Activated naive CD8-positive, alpha-beta T cell treated with anti-CD3 and anti-CD28 coated beads, Interleukin-2, amount 10 ng/mL, durations not matched to agents 7 days and 5 days (primary cell): ENCODE results near the gene CYP39A1. TPM values are rescaled to one million over a fixed set of nuclear protein-coding genes. Genes with fewer than 3 reads are reported as not detected.
A peak's percentile ranks its signal among the peaks of the same experiment; 100 is the strongest.

Experiments
- ATAC-seq: fragments of 150-1000 bp; cut with Tn5 transposase; one replicate; pipeline ENCODE4 v1.10.0; 2021; ENCODE audit warnings: low read depth, moderate library complexity
- POLR2A ChIA-PET: fragments of 350-600 bp; sonication (Branson Sonifier 250); formaldehyde crosslinking; loops from one replicate; lab custom pipeline; 2021; ENCODE audit warnings: antibody characterized with exemption; lab: Charles Lee
- DNase-seq: peaks from one replicate; pipeline ENCODE4 v3.0.0; 2021
- H3K27ac Mint-ChIP-seq: one replicate; pipeline ENCODE4 v1.8.0; 2022; ENCODE audit warnings: mild to moderate bottlenecking, mixed read lengths
- H3K27me3 Mint-ChIP-seq: one replicate; pipeline ENCODE4 v1.8.0; 2022; ENCODE audit warnings: mild to moderate bottlenecking, moderate library complexity, mixed read lengths
- H3K36me3 Mint-ChIP-seq: one replicate; pipeline ENCODE4 v1.8.0; 2021; ENCODE audit warnings: mild to moderate bottlenecking, mixed read lengths
- H3K4me1 Mint-ChIP-seq: one replicate; pipeline ENCODE4 v1.8.0; 2021; ENCODE audit warnings: mixed read lengths
- H3K4me3 Mint-ChIP-seq: one replicate; pipeline ENCODE4 v1.8.0; 2022; ENCODE audit warnings: mild to moderate bottlenecking, moderate library complexity, mixed read lengths
- H3K9me3 Mint-ChIP-seq: one replicate; pipeline ENCODE4 v1.8.0; 2021; ENCODE audit warnings: mixed read lengths
- total RNA-seq, 2 experiments: library from RNA; stranded (reverse); gene quantifications; one replicate each; pipeline ENCODE4 v1.2.3, GENCODE V29; 2021

Gene CYP39A1, protein sequence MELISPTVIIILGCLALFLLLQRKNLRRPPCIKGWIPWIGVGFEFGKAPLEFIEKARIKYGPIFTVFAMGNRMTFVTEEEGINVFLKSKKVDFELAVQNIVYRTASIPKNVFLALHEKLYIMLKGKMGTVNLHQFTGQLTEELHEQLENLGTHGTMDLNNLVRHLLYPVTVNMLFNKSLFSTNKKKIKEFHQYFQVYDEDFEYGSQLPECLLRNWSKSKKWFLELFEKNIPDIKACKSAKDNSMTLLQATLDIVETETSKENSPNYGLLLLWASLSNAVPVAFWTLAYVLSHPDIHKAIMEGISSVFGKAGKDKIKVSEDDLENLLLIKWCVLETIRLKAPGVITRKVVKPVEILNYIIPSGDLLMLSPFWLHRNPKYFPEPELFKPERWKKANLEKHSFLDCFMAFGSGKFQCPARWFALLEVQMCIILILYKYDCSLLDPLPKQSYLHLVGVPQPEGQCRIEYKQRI
- total RNA-seq = not detected

DNA sequence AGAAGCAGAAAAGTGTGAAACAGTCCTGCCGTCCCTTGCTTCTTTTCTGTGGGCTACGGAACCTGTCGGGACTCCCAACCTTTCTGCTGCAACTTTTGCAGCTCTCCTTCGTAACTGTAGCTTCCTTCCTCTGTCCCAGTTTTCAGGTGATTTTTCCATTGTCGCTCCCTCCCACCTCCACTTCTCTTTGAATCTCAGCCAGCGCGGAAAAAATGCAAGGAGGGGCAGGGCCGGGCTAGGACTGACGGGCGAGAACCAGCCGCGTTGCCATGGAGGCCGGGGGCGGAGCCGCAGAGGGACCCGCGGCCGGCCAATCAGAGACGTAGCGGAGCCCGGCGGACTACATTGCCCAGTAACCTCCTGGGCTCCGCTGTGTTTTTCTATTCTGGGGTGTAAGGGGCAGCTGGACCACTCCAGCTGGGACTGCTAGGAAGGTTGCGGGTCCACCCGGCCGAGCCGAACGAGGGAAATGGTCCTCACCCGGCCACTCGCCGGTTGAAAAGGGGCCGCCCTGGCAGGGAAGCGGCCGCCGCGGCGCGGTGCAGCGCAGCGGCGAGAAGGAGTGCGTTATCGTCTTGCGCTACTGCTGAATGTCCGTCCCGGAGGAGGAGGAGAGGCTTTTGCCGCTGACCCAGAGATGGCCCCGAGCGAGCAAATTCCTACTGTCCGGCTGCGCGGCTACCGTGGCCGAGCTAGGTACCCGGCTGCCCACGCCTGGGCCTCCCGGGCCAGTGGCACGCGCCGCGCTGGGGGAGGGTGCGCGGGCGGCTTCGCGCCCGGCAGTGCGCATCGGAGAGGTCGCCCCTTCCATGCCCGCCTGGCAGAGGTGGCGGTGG, at the start of gene CYP39A1, which contains the start of gene SLC25A27:
CYP39A1 (minus strand) TSS at position 216 of the 836 bp plus-strand sequence. CDS start 236 bp downstream, outside the sequence.
SLC25A27 (plus strand) TSS at position 373 of the 836 bp plus-strand sequence; CDS start at position 591, 218 bp downstream.
- H3K36me3 Mint-ChIP-seq = no peaks in the 10 kb centered on the region
- ATAC-seq (peak; percentile 99), DNase-seq (peak; percentile 86)
- peak within 1 kb of the TSS; percentile 90 for H3K4me3 Mint-ChIP-seq
- peaks cover 48% of the 10 kb centered on the region for H3K27me3 Mint-ChIP-seq
- peaks cover 14% of the 10 kb centered on the region for H3K4me1 Mint-ChIP-seq
- no peaks in the 10 kb centered on the region for H3K9me3 Mint-ChIP-seq
- H3K27ac Mint-ChIP-seq = no peak within 1 kb of the TSS
- POLR2A ChIA-PET = no interaction called here

DNA sequence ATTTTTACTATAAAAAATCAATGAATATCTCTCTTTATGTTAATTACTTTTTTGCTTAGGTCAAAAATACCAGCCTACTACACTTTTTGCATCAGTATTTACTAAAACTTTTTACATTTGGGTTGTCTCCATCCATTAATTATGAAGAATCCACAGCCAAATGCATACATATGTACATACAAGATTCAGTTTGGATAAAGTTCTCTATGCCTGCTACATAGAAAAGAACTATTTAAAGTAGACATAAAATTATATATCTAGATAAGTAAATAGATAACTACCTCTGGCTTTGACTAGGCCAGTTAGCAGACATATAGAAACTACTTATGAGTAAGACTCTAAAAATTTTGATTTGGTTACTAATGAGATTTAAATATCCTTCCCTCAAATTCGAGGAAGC, 47.4 kb upstream of the CYP39A1 start:
- no peaks in the 10 kb centered on the region for H3K4me1 Mint-ChIP-seq
- ATAC-seq (no peak), DNase-seq (no peak)
- H3K27me3 Mint-ChIP-seq = peaks cover 30% of the 10 kb centered on the region
- H3K27ac Mint-ChIP-seq = no peak overlapping the region
- H3K36me3 Mint-ChIP-seq = no peaks in the 10 kb centered on the region
- no peaks in the 10 kb centered on the region for H3K9me3 Mint-ChIP-seq
- POLR2A ChIA-PET = no interaction called here
- H3K4me3 Mint-ChIP-seq = no peak overlapping the region

DNA sequence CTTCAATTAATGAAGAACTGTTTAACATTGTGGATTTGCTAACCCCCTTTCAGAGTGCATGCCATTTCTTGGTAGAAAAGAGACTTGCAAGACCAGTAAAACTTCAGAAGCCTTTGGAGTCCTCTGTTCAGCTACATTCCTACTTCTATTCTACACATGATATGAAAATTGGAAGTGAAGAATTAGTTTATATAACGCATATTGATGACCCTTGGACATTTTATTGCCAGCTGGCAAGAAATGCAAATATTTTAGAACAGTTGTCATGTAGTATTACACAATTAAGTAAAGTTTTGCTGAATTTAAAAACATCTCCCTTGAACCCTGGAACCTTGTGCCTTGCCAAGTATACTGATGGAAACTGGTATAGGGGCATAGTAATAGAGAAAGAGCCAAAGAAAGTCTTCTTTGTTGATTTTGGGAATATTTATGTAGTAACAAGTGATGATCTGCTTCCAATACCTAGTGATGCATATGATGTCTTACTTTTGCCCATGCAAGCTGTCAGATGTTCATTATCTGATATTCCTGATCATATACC, 38.4 kb upstream of the CYP39A1 start:
- Mint-ChIP-seq H3K9me3 (peaks cover 2% of the 10 kb centered on the region), H3K4me3 (no peak overlapping the region), H3K27ac (no peak overlapping the region), H3K36me3 (no peaks in the 10 kb centered on the region), H3K27me3 (peaks cover 16% of the 10 kb centered on the region), H3K4me1 (no peaks in the 10 kb centered on the region)
- POLR2A ChIA-PET = no interaction called here
- ATAC-seq (no peak), DNase-seq (no peak)

DNA sequence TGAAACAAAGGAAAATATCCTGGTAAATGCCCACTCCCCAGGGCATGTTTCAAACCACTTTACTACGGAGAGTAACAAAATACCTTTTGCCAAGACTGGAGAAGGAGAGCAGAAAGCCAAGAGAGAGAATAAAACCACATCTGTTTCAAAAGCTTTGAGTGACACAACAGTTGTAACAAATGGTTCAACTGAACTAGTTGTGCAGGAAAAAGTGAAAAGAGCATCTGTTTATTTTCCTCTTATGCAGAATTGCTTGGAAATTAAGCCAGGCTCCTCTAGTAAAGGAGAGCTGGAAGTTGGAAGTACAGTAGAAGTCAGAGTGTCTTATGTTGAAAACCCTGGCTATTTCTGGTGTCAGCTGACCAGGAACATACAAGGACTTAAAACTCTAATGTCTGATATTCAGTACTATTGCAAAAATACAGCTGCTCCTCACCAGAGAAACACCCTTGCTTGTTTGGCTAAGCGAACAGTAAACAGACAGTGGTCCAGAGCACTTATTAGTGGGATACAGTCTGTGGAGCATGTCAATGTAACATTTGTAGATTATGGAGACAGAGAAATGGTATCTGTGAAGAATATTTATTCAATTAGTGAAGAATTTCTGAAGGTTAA, 37.6 kb upstream of the CYP39A1 start:
- H3K27me3 Mint-ChIP-seq = peaks cover 16% of the 10 kb centered on the region

DNA sequence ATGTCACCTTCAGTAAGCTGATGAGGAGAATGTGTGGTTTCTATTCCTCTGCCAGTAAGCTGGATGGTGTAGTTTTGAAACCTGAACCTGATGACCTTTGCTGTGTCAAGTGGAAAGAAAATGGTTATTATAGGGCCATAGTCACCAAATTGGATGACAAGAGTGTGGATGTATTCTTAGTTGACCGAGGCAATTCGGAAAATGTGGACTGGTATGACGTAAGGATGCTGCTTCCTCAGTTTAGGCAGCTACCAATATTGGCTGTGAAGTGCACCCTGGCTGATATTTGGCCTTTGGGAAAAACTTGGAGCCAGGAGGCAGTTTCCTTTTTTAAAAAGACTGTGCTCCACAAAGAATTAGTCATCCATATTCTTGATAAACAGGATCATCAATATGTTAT, 37.0 kb upstream of the CYP39A1 start:
- ATAC-seq = no peak
- POLR2A ChIA-PET = no interaction called here
- peaks cover 2% of the 10 kb centered on the region for H3K9me3 Mint-ChIP-seq
- no peak for DNase-seq
- H3K4me3 Mint-ChIP-seq = no peak overlapping the region
- H3K27me3 Mint-ChIP-seq = peaks cover 19% of the 10 kb centered on the region
- H3K27ac Mint-ChIP-seq = no peak overlapping the region
- H3K36me3 Mint-ChIP-seq = no peaks in the 10 kb centered on the region
- H3K4me1 Mint-ChIP-seq = no peaks in the 10 kb centered on the region

More for the DNA sequence above, 37.6 kb upstream of the CYP39A1 start:
- POLR2A ChIA-PET = no interaction called here
- no peaks in the 10 kb centered on the region for H3K36me3 Mint-ChIP-seq
- peaks cover 2% of the 10 kb centered on the region for H3K9me3 Mint-ChIP-seq
- ATAC-seq (no peak), DNase-seq (no peak)
- no peak overlapping the region for H3K27ac Mint-ChIP-seq
- no peak overlapping the region for H3K4me3 Mint-ChIP-seq
- no peaks in the 10 kb centered on the region for H3K4me1 Mint-ChIP-seq

DNA sequence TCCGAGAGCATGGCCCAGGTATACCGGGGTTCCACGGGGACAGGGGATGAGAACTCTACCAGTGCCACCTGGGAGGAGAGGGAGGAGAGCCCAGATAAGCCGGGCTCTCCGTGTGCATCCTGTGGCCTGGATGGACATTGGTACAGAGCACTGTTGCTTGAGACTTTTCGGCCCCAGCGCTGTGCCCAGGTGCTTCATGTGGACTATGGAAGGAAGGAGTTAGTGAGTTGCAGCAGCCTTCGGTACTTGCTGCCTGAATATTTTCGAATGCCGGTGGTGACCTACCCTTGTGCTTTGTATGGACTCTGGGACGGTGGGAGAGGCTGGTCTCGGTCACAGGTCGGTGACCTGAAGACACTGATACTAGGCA, 36.3 kb upstream of the CYP39A1 start:
- Mint-ChIP-seq H3K27me3 (peaks cover 19% of the 10 kb centered on the region), H3K4me1 (no peaks in the 10 kb centered on the region), H3K27ac (no peak overlapping the region), H3K36me3 (no peaks in the 10 kb centered on the region), H3K4me3 (no peak overlapping the region), H3K9me3 (peaks cover 2% of the 10 kb centered on the region)
- DNase-seq = no peak
- POLR2A ChIA-PET = no interaction called here
- no peak for ATAC-seq

DNA sequence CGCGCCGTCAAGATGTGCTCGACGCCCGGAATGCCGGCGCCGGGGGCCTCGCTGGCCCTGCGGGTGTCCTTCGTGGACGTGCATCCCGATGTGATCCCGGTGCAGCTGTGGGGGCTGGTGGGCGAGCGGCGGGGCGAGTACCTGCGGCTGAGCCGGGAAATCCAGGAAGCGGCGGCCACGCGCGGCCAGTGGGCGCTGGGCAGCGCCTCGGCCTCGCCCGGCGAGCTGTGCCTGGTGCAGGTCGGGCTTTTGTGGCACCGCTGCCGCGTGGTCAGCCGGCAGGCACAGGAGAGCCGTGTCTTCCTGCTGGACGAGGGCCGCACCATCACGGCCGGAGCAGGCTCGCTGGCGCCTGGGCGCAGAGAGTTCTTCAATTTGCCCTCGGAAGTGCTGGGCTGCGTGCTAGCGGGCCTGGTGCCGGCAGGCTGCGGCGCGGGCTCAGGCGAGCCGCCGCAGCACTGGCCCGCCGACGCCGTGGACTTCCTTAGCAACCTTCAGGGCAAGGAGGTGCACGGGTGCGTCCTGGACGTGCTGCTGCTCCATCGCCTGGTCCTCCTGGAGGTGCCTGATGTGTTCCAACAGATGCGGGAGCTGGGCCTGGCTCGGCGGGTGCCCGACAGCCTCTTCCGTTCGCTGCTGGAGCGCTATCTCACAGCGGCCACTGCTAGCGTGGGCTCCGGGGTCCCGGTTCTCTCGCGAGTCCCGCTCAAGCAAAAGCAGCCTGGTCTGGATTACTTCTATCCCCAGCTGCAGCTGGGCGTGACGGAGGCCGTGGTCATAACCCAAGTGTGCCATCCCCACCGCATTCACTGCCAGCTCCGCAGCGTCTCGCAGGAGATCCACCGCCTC, 35.7 kb upstream of the CYP39A1 start:
- peaks cover 2% of the 10 kb centered on the region for H3K9me3 Mint-ChIP-seq
- no peaks in the 10 kb centered on the region for H3K4me1 Mint-ChIP-seq
- H3K27me3 Mint-ChIP-seq = peaks cover 14% of the 10 kb centered on the region
- POLR2A ChIA-PET = no interaction called here
- ATAC-seq = no peak
- H3K4me3 Mint-ChIP-seq = no peak overlapping the region
- DNase-seq = no peak
- no peaks in the 10 kb centered on the region for H3K36me3 Mint-ChIP-seq
- no peak overlapping the region for H3K27ac Mint-ChIP-seq

DNA sequence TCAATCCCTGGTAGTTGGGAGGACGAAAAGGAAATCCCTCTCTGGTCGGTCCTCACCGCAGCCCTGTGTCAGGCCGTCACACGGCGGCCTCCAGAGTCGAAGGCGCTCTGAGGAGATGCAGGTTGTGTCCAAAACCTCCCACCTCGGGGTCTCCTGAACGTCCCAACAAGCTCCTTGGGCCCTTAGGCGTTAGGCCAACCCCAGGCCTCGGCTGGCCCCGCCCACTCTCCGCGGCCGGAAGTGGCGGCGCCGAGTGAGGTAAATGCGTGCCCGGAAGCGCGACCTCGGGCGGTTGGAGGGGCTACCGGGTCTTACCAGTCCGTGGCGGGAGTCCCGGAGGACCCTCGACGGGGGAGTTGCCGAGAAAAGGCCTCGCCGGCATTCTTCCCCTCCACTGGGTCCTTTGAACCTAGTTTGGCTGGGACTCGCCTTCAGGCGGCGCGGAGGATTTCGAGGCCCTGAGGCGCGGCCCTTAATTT, 35.0 kb upstream of the CYP39A1 start, which contains the start of gene TDRD6:
TDRD6 (plus strand) TSS at position 267 of the 479 bp plus-strand sequence. CDS start 244 bp downstream, outside the sequence.
- peaks cover 11% of the 10 kb centered on the region for H3K27me3 Mint-ChIP-seq
- no peak within 1 kb of the TSS for H3K27ac Mint-ChIP-seq
- H3K4me1 Mint-ChIP-seq = no peaks in the 10 kb centered on the region
- peaks cover 2% of the 10 kb centered on the region for H3K9me3 Mint-ChIP-seq
- ATAC-seq = no peak
- no peaks in the 10 kb centered on the region for H3K36me3 Mint-ChIP-seq
- POLR2A ChIA-PET = no interaction called here
- DNase-seq = no peak
- no peak within 1 kb of the TSS for H3K4me3 Mint-ChIP-seq

DNA sequence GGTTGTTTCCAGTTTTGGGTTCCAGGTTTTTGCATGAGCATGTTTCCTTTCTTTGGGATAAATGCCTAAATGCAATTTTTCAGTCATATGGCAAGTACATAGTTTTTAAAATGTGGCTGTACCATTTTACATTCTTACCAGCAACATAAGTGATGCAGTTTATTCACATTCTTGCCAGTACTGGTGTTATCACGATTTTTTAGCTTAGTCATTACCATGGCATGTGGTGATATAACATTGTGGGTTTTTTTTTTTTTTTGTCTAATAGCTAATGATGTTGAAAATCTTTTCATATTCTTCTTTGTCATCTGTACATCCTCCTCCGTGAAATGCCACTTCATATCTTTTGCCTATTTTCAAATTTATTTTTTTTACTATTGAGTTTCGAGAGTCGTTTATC, 32.2 kb upstream of the CYP39A1 start:
- Mint-ChIP-seq H3K4me1 (no peaks in the 10 kb centered on the region), H3K27me3 (peaks cover 7% of the 10 kb centered on the region), H3K9me3 (peaks cover 2% of the 10 kb centered on the region), H3K4me3 (no peak overlapping the region), H3K27ac (no peak overlapping the region), H3K36me3 (no peaks in the 10 kb centered on the region)
- DNase-seq (no peak), ATAC-seq (no peak)
- POLR2A ChIA-PET = no interaction called here

DNA sequence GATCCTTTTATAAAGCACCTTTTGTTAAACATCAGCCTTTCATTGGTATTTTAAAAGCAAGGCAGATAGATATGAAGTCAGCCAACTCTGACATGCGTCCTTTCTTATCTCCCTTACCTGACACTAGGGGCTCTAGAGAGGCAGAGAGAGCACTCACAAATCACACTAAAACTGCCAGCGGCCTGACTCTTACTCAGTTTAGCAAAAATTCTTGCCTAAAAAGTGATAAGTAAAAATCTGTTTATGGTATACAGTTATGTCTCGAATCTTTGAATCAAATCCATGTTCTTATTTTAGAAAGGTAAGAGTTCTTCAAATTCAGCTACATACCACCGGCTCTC, 24.7 kb upstream of the CYP39A1 start:
- H3K27me3 Mint-ChIP-seq = peaks cover 2% of the 10 kb centered on the region
- no peak overlapping the region for H3K27ac Mint-ChIP-seq
- no peaks in the 10 kb centered on the region for H3K9me3 Mint-ChIP-seq
- H3K36me3 Mint-ChIP-seq = no peaks in the 10 kb centered on the region
- POLR2A ChIA-PET = no interaction called here
- H3K4me3 Mint-ChIP-seq = no peak overlapping the region
- H3K4me1 Mint-ChIP-seq = no peaks in the 10 kb centered on the region
- no peak for DNase-seq
- no peak for ATAC-seq

DNA sequence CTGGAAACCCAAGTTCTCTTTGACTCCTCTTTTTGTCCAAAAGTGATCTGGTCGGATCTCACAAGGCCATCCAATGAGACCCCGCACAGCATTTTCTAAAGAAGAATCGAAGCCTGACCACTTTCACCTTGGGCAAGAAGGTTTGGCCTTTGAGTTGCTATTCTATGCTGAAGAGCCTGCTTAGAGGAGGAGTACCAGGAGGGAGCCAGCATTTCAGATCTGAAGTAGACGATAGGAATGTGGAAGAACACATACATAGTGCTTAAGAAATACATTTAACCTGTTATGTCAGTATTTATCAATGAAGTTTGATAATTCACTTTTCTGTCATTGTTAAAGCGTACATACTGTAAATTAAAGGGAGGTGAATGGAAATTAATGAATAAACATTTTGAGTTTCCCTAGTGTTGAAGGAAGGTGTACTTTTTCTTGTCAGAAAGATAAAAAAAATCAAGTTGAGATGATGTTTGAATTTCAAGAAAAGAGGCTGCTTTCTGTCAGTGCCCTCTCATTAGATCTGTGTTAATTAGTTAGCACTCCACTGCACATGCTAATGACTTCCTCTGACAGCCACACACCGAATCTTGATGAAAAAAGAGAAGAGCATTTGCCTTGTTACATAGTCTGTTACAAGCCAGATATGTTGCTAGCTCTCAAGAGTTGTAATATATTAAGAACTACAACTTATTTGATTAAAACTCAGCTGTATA, 24.1 kb upstream of the CYP39A1 start:
- Mint-ChIP-seq H3K4me1 (no peaks in the 10 kb centered on the region), H3K36me3 (no peaks in the 10 kb centered on the region), H3K27ac (no peak overlapping the region), H3K4me3 (no peak overlapping the region), H3K27me3 (peaks cover 2% of the 10 kb centered on the region), H3K9me3 (no peaks in the 10 kb centered on the region)
- POLR2A ChIA-PET = no interaction called here
- ATAC-seq = no peak
- DNase-seq = no peak

DNA sequence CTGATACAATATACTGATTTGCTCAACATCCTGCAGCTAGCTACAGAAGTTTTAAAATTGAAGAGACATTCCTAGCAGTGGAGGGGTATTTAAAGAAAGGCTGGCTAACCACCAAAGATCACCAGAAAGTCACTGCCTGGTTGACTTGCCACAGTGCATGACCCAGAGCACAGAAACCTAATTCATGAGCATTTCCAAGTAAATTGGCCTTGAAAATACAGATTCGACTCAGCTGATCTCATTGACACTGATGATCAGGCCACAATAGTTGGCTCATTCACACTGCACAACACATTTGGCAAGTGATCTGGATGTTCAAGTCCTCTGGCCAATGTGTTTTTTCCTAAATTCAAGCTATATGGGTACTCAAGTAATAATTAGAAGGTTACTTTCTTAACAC, 21.8 kb upstream of the CYP39A1 start:
- ATAC-seq = no peak

More for the DNA sequence above, 21.8 kb upstream of the CYP39A1 start:
- H3K4me1 Mint-ChIP-seq = no peaks in the 10 kb centered on the region
- H3K27me3 Mint-ChIP-seq = no peaks in the 10 kb centered on the region
- DNase-seq = no peak
- H3K27ac Mint-ChIP-seq = no peak overlapping the region
- POLR2A ChIA-PET = no interaction called here
- H3K36me3 Mint-ChIP-seq = no peaks in the 10 kb centered on the region
- no peaks in the 10 kb centered on the region for H3K9me3 Mint-ChIP-seq
- H3K4me3 Mint-ChIP-seq = no peak overlapping the region
